ENCODE data around the gene CREBBP. TPM values are rescaled to one million over a fixed set of nuclear protein-coding genes. Genes with fewer than 3 reads are reported as not detected.

Gene CREBBP
- total RNA-seq, 1 experiment from 2014 or later = 26.4 TPM

GRCh38 chr16:3799354-3799753 lies 81.2 kb downstream of the CREBBP start:
- H3K4me3 ChIP-seq (ENCODE audit: low read length) = no peak overlapping the region
- no peak for DNase-seq
- H3K27ac ChIP-seq (ENCODE audit: low read length) = no peak overlapping the region
- H3K9me3 ChIP-seq (ENCODE audit: low read length) = no peaks in the 10 kb centered on the region
- H4K20me1 ChIP-seq (ENCODE audit: insufficient read depth, low read depth, low read length) = no peaks in the 10 kb centered on the region
- no peak overlapping the region for H2AFZ ChIP-seq (ENCODE audit: low read length)
- peaks cover 96% of the 10 kb centered on the region for H3K79me2 ChIP-seq (ENCODE audit: low read length)
- H3K36me3 ChIP-seq (ENCODE audit: insufficient read depth, low read length) = no peaks in the 10 kb centered on the region
- H3K4me1 ChIP-seq (ENCODE audit: low read length) = peaks cover 28% of the 10 kb centered on the region
- H3K9ac ChIP-seq (ENCODE audit: low read length) = no peak overlapping the region
- no peak overlapping the region for H3K4me2 ChIP-seq (ENCODE audit: low read depth, low read length, poor library complexity, severe bottlenecking)
- H3K27me3 ChIP-seq (ENCODE audit: low read length) = no peaks in the 10 kb centered on the region
- no peaks in the 10 kb centered on the region for H3K9me2 ChIP-seq (replicated peaks; ENCODE audit: insufficient read depth, low read length)

GRCh38 chr16:3798838-3799237 lies 81.7 kb downstream of the CREBBP start:
- peaks cover 94% of the 10 kb centered on the region for H3K79me2 ChIP-seq (ENCODE audit: low read length)
- no peaks in the 10 kb centered on the region for H3K9me3 ChIP-seq (ENCODE audit: low read length)
- H3K9me2 ChIP-seq (replicated peaks; ENCODE audit: insufficient read depth, low read length) = no peaks in the 10 kb centered on the region
- H4K20me1 ChIP-seq (ENCODE audit: insufficient read depth, low read depth, low read length) = no peaks in the 10 kb centered on the region
- no peaks in the 10 kb centered on the region for H3K36me3 ChIP-seq (ENCODE audit: insufficient read depth, low read length)
- peak overlapping the region; percentile 60 for H3K27ac ChIP-seq (ENCODE audit: low read length)
- H3K27me3 ChIP-seq (ENCODE audit: low read length) = no peaks in the 10 kb centered on the region
- H3K9ac ChIP-seq (ENCODE audit: low read length) = 0 out of 2 replicates have a peak overlapping the region, but pooled peaks have one; percentile 42
- H2AFZ ChIP-seq (ENCODE audit: low read length) = no peak overlapping the region
- no peak for DNase-seq
- peak overlapping the region; percentile 60 for H3K4me2 ChIP-seq (ENCODE audit: low read depth, low read length, poor library complexity, severe bottlenecking)
- H3K4me3 ChIP-seq (ENCODE audit: low read length) = peak overlapping the region; percentile 51
- H3K4me1 ChIP-seq (ENCODE audit: low read length) = peaks cover 28% of the 10 kb centered on the region

- peaks cover 28% of the 10 kb centered on the region for H3K4me1 ChIP-seq (ENCODE audit: low read length)
- H3K4me3 ChIP-seq (ENCODE audit: low read length) = peak overlapping the region; percentile 51
- no peaks in the 10 kb centered on the region for H3K36me3 ChIP-seq (ENCODE audit: insufficient read depth, low read length)
- H3K9me2 ChIP-seq (replicated peaks; ENCODE audit: insufficient read depth, low read length) = no peaks in the 10 kb centered on the region
- H3K9me3 ChIP-seq (ENCODE audit: low read length) = no peaks in the 10 kb centered on the region
- H4K20me1 ChIP-seq (ENCODE audit: insufficient read depth, low read depth, low read length) = no peaks in the 10 kb centered on the region
- peaks cover 94% of the 10 kb centered on the region for H3K79me2 ChIP-seq (ENCODE audit: low read length)
- H3K4me2 ChIP-seq (ENCODE audit: low read depth, low read length, poor library complexity, severe bottlenecking) = peak overlapping the region; percentile 60
- H3K27ac ChIP-seq (ENCODE audit: low read length) = peak overlapping the region; percentile 60
- DNase-seq = peak; percentile 58
- H2AFZ ChIP-seq (ENCODE audit: low read length) = no peak overlapping the region
- peak overlapping the region; percentile 42 for H3K9ac ChIP-seq (ENCODE audit: low read length)
- H3K27me3 ChIP-seq (ENCODE audit: low read length) = no peaks in the 10 kb centered on the region
Measured at GRCh38 chr16:3797904-3798811, 82.4 kb downstream of the CREBBP start.

DNA sequence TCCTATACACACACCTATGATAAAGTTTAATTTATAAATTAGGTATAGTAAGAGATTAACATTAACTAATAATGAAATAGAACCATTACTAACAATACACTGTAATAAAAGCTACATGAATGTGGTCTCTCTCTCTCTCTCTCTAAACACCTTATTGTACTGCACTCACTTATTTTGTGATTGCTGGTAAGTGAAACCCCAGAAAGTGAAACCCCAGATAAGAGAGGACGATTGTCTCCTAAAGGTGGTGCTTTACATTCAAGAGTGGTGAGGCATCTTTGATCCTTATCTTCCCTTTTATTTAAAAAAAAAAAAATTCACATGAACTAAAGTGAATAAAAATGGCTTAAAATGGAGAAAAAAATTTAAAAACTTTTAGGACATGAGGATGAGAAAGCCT lies 83.0 kb downstream of the CREBBP start:
- Histone ChIP-seq H3K79me2 (ENCODE audit: low read length) (peaks cover 96% of the 10 kb centered on the region), H2AFZ (ENCODE audit: low read length) (no peak overlapping the region), H3K4me1 (ENCODE audit: low read length) (peaks cover 28% of the 10 kb centered on the region), H3K36me3 (ENCODE audit: insufficient read depth, low read length) (no peaks in the 10 kb centered on the region; the same call in 1 of the 2 replicates), H3K9ac (ENCODE audit: low read length) (peak overlapping the region; percentile 42), H3K27ac (ENCODE audit: low read length) (peak overlapping the region; percentile 60), H3K4me2 (ENCODE audit: low read depth, low read length, poor library complexity, severe bottlenecking) (peak overlapping the region; percentile 60), H3K9me2 (replicated peaks; ENCODE audit: insufficient read depth, low read length) (no peaks in the 10 kb centered on the region), H3K4me3 (ENCODE audit: low read length) (peak overlapping the region; percentile 51; the same call in 1 of the 2 replicates), H3K27me3 (ENCODE audit: low read length) (no peaks in the 10 kb centered on the region), H3K9me3 (ENCODE audit: low read length) (no peaks in the 10 kb centered on the region), H4K20me1 (ENCODE audit: insufficient read depth, low read depth, low read length) (no peaks in the 10 kb centered on the region)
- DNase-seq = no peak

- H3K4me1 ChIP-seq (ENCODE audit: low read length) = peaks cover 16% of the 10 kb centered on the region
- no peak for DNase-seq
- no peaks in the 10 kb centered on the region for H3K9me2 ChIP-seq (replicated peaks; ENCODE audit: insufficient read depth, low read length)
Measured at GRCh38 chr16:3793161-3793576, 87.3 kb downstream of the CREBBP start.

GRCh38 chr16:3792472-3793012 lies 88.0 kb downstream of the CREBBP start:
- Histone ChIP-seq H3K4me3 (ENCODE audit: low read length) (no peak overlapping the region), H2AFZ (ENCODE audit: low read length) (no peak overlapping the region), H3K9me2 (replicated peaks; ENCODE audit: insufficient read depth, low read length) (no peaks in the 10 kb centered on the region), H3K4me1 (ENCODE audit: low read length) (peaks cover 10% of the 10 kb centered on the region), H3K36me3 (ENCODE audit: insufficient read depth, low read length) (peaks cover 7% of the 10 kb centered on the region; the same call in 1 of the 2 replicates), H4K20me1 (ENCODE audit: insufficient read depth, low read depth, low read length) (no peaks in the 10 kb centered on the region; the same call in 1 of the 2 replicates), H3K9me3 (ENCODE audit: low read length) (no peaks in the 10 kb centered on the region), H3K27ac (ENCODE audit: low read length) (no peak overlapping the region), H3K79me2 (ENCODE audit: low read length) (peaks cover 92% of the 10 kb centered on the region), H3K27me3 (ENCODE audit: low read length) (no peaks in the 10 kb centered on the region), H3K9ac (ENCODE audit: low read length) (no peak overlapping the region), H3K4me2 (ENCODE audit: low read depth, low read length, poor library complexity, severe bottlenecking) (no peak overlapping the region)
- no peak for DNase-seq

More at GRCh38 chr16:3793161-3793576, 87.3 kb downstream of the CREBBP start:
- no peak overlapping the region for H3K4me2 ChIP-seq (ENCODE audit: low read depth, low read length, poor library complexity, severe bottlenecking)
- H4K20me1 ChIP-seq (ENCODE audit: insufficient read depth, low read depth, low read length) = no peaks in the 10 kb centered on the region; the same call in 1 of the 2 replicates
- no peaks in the 10 kb centered on the region for H3K9me3 ChIP-seq (ENCODE audit: low read length)
- peaks cover 7% of the 10 kb centered on the region; the same call in 1 of the 2 replicates for H3K36me3 ChIP-seq (ENCODE audit: insufficient read depth, low read length)
- H2AFZ ChIP-seq (ENCODE audit: low read length) = no peak overlapping the region
- H3K9ac ChIP-seq (ENCODE audit: low read length) = no peak overlapping the region
- H3K27ac ChIP-seq (ENCODE audit: low read length) = no peak overlapping the region
- no peak overlapping the region for H3K4me3 ChIP-seq (ENCODE audit: low read length)
- H3K79me2 ChIP-seq (ENCODE audit: low read length) = peaks cover 93% of the 10 kb centered on the region
- no peaks in the 10 kb centered on the region for H3K27me3 ChIP-seq (ENCODE audit: low read length)

DNA sequence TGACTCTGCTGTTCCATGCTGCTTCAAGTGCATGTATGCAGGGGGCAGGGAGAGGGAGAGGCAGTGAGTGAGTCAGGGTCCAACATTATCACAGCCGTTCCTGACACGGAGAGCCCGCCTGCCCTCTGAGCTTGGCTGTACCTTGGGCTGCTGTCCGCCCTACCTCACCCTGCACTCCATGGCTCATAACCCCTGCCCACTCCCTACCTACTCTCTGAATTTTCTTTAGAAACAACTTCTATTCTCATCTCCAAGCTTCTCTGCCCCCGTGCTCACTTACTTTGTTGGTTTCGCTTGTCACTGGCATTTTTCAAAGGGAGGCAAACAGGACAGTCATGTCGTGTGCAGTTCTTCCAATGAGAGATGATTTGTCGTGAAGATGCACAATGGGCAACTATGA lies 88.8 kb downstream of the CREBBP start:
- H3K27me3 ChIP-seq (ENCODE audit: low read length) = no peaks in the 10 kb centered on the region
- no peak overlapping the region for H3K4me3 ChIP-seq (ENCODE audit: low read length)
- H2AFZ ChIP-seq (ENCODE audit: low read length) = no peak overlapping the region
- H3K4me1 ChIP-seq (ENCODE audit: low read length) = peaks cover 2% of the 10 kb centered on the region; the same call in 1 of the 2 replicates
- peaks cover 7% of the 10 kb centered on the region; the same call in 1 of the 2 replicates for H3K36me3 ChIP-seq (ENCODE audit: insufficient read depth, low read length)
- H4K20me1 ChIP-seq (ENCODE audit: insufficient read depth, low read depth, low read length) = no peaks in the 10 kb centered on the region; the same call in 1 of the 2 replicates
- H3K79me2 ChIP-seq (ENCODE audit: low read length) = peaks cover 90% of the 10 kb centered on the region
- DNase-seq = no peak
- no peaks in the 10 kb centered on the region for H3K9me3 ChIP-seq (ENCODE audit: low read length)
- no peak overlapping the region for H3K27ac ChIP-seq (ENCODE audit: low read length)
- no peaks in the 10 kb centered on the region for H3K9me2 ChIP-seq (replicated peaks; ENCODE audit: insufficient read depth, low read length)
- H3K4me2 ChIP-seq (ENCODE audit: low read depth, low read length, poor library complexity, severe bottlenecking) = no peak overlapping the region
- H3K9ac ChIP-seq (ENCODE audit: low read length) = no peak overlapping the region

Measured in Karpas-422 (cell line).